Astrocyte (in vitro differentiated cells and primary cell): ENCODE measurements around the gene AKAP13. TPM values are rescaled to one million over a fixed set of nuclear protein-coding genes. Genes with fewer than 3 reads are reported as not detected.
A peak's percentile ranks its signal among the peaks of the same experiment; 100 is the strongest.

ENCODE experiments used
- DNase-seq: peaks from one replicate; pipeline ENCODE4 v3.0.0-alpha.2; 2010; ENCODE audit warnings: low read depth
- FAIRE-seq: peaks from 2 replicates; lab custom pipeline; 2011; peaks lifted over from hg19 to GRCh38; lab: Jason Lieb, UNC
- H2AFZ ChIP-seq: 2 replicates; pipeline ENCODE4 v1.6.0; 2012; ENCODE audit warnings: low read depth, low read length, inconsistent platforms
- H3K27ac ChIP-seq: 2 replicates; pipeline ENCODE4 v1.5.1; 2011; ENCODE audit warnings: low read depth, low read length, inconsistent platforms
- H3K27me3 ChIP-seq: 2 replicates; pipeline ENCODE4 v1.6.0; 2011; ENCODE audit warnings: low read length, inconsistent platforms; ENCODE audit not compliant: insufficient read depth
- H3K36me3 ChIP-seq: 2 replicates; pipeline ENCODE4 v1.5.1; 2011; ENCODE audit warnings: low read length, inconsistent platforms; ENCODE audit not compliant: insufficient read depth
- H3K4me1 ChIP-seq: 2 replicates; pipeline ENCODE4 v1.5.1; 2011; ENCODE audit warnings: low read length, inconsistent platforms; ENCODE audit not compliant: insufficient read depth
- H3K4me2 ChIP-seq: 2 replicates; pipeline ENCODE4 v1.6.0; 2012; ENCODE audit warnings: low read length, inconsistent platforms
- H3K4me3 ChIP-seq: 2 replicates; pipeline ENCODE4 v1.5.1; 2011; ENCODE audit warnings: low read depth, mild to moderate bottlenecking, low read length, inconsistent platforms; ENCODE audit not compliant: insufficient read depth
- H3K79me2 ChIP-seq: 2 replicates; pipeline ENCODE4 v1.6.0; 2012; ENCODE audit warnings: mild to moderate bottlenecking, low read length, inconsistent platforms; ENCODE audit not compliant: insufficient read depth
- H3K9ac ChIP-seq: 2 replicates; pipeline ENCODE4 v1.6.0; 2012; ENCODE audit warnings: mild to moderate bottlenecking, low read length, inconsistent platforms
- H3K9me3 ChIP-seq: 2 replicates; pipeline ENCODE4 v1.5.1; 2012; ENCODE audit warnings: low read depth, mild to moderate bottlenecking, low read length, inconsistent platforms; ENCODE audit not compliant: insufficient read depth
- H4K20me1 ChIP-seq: 2 replicates; pipeline ENCODE4 v1.6.0; 2012; ENCODE audit warnings: low read length, inconsistent platforms; ENCODE audit not compliant: insufficient read depth
- H3K27ac Mint-ChIP-seq: one replicate; pipeline ENCODE4 v1.8.0; 2021; ENCODE audit warnings: mild to moderate bottlenecking, mixed read lengths; ENCODE audit not compliant: unreplicated experiment
- H3K27me3 Mint-ChIP-seq: one replicate; pipeline ENCODE4 v1.8.0; 2021; ENCODE audit warnings: low read depth, mixed read lengths; ENCODE audit not compliant: unreplicated experiment
- H3K36me3 Mint-ChIP-seq: one replicate; pipeline ENCODE4 v1.8.0; 2021; ENCODE audit warnings: low read depth, mixed read lengths; ENCODE audit not compliant: unreplicated experiment
- H3K4me1 Mint-ChIP-seq: one replicate; pipeline ENCODE4 v1.8.0; 2021; ENCODE audit warnings: low read depth, mixed read lengths; ENCODE audit not compliant: unreplicated experiment
- H3K4me3 Mint-ChIP-seq: one replicate; pipeline ENCODE4 v1.8.0; 2021; ENCODE audit warnings: mild to moderate bottlenecking, moderate library complexity, mixed read lengths; ENCODE audit not compliant: unreplicated experiment
- H3K9me3 Mint-ChIP-seq: one replicate; pipeline ENCODE4 v1.8.0; 2021; ENCODE audit warnings: mild to moderate bottlenecking, mixed read lengths; ENCODE audit not compliant: unreplicated experiment
- CTCF ChIP-seq: IDR thresholded peaks from 2 replicates; pipeline ENCODE4 v1.5.1; 2011; ENCODE audit warnings: low read depth, mild to moderate bottlenecking, inconsistent platforms, low read length, moderate library complexity; ENCODE audit not compliant: insufficient read depth
- EZH2 ChIP-seq: IDR thresholded peaks from 2 replicates; pipeline ENCODE4 v1.6.1; 2012; ENCODE audit warnings: mild to moderate bottlenecking, low read length, inconsistent platforms; ENCODE audit not compliant: insufficient read depth
- total RNA-seq: library from RNA; stranded (reverse); gene quantifications from 2 replicates; pipeline ENCODE4 v1.2.1, GENCODE V29; 2021

The AKAP13 gene
- total RNA-seq, 1 donor from 2014 or later, result 98.2 TPM

- no peak overlapping the region for H3K4me3 Mint-ChIP-seq
- FAIRE-seq (no peak), DNase-seq (peak; percentile 41)
- no peaks in the 10 kb centered on the region for H3K4me1 ChIP-seq
- H3K9me3 Mint-ChIP-seq, result no peaks in the 10 kb centered on the region
- no peaks in the 10 kb centered on the region for H3K27me3 ChIP-seq
- no peak overlapping the region for H3K4me2 ChIP-seq
- H2AFZ ChIP-seq, result no peak overlapping the region
- no peak overlapping the region for H3K27ac ChIP-seq
- H3K36me3 Mint-ChIP-seq, result no peaks in the 10 kb centered on the region
- peaks cover 80% of the 10 kb centered on the region for H4K20me1 ChIP-seq
- no peaks in the 10 kb centered on the region for H3K27me3 Mint-ChIP-seq
- H3K79me2 ChIP-seq, result peaks cover 82% of the 10 kb centered on the region
- H3K36me3 ChIP-seq, result no peaks in the 10 kb centered on the region
- peaks cover 25% of the 10 kb centered on the region for H3K4me1 Mint-ChIP-seq
- H3K9ac ChIP-seq, result no peak overlapping the region
- H3K4me3 ChIP-seq, result no peak overlapping the region
- no peak for TF ChIP-seq EZH2
- peak; percentile 71 for TF ChIP-seq CTCF
- H3K27ac Mint-ChIP-seq, result peak overlapping the region; percentile 4
- no peaks in the 10 kb centered on the region for H3K9me3 ChIP-seq
Measured at GRCh38 chr15:85504749-85505676, 124.6 kb downstream of the AKAP13 start.

GRCh38 chr15:85507114-85507513 is 126.7 kb downstream of the AKAP13 start:
- H3K27me3 ChIP-seq, result no peaks in the 10 kb centered on the region
- no peak overlapping the region for H3K4me3 ChIP-seq
- H3K79me2 ChIP-seq, result peaks cover 82% of the 10 kb centered on the region
- TF ChIP-seq EZH2 (no peak), CTCF (no peak)
- H4K20me1 ChIP-seq, result peaks cover 77% of the 10 kb centered on the region
- H3K4me1 ChIP-seq, result no peaks in the 10 kb centered on the region
- H3K4me2 ChIP-seq, result no peak overlapping the region
- no peak overlapping the region for H3K4me3 Mint-ChIP-seq
- no peaks in the 10 kb centered on the region for H3K36me3 ChIP-seq
- DNase-seq (no peak), FAIRE-seq (no peak)
- no peaks in the 10 kb centered on the region for H3K9me3 Mint-ChIP-seq
- no peaks in the 10 kb centered on the region for H3K27me3 Mint-ChIP-seq
- H3K27ac Mint-ChIP-seq, result no peak overlapping the region
- H3K27ac ChIP-seq, result no peak overlapping the region
- no peak overlapping the region for H2AFZ ChIP-seq
- no peak overlapping the region for H3K9ac ChIP-seq
- H3K36me3 Mint-ChIP-seq, result no peaks in the 10 kb centered on the region
- H3K4me1 Mint-ChIP-seq, result peaks cover 11% of the 10 kb centered on the region
- no peaks in the 10 kb centered on the region for H3K9me3 ChIP-seq

GRCh38 chr15:85509973-85510372 is 129.6 kb downstream of the AKAP13 start:
- Mint-ChIP-seq H3K27me3 (no peaks in the 10 kb centered on the region), H3K4me1 (peaks cover 4% of the 10 kb centered on the region), H3K9me3 (no peaks in the 10 kb centered on the region), H3K27ac (no peak overlapping the region), H3K36me3 (no peaks in the 10 kb centered on the region), H3K4me3 (no peak overlapping the region)
- TF ChIP-seq CTCF (no peak), EZH2 (no peak)
- no peak for FAIRE-seq
- no peak overlapping the region for H2AFZ ChIP-seq
- no peak overlapping the region for H3K27ac ChIP-seq
- no peak overlapping the region for H3K9ac ChIP-seq
- H4K20me1 ChIP-seq, result peaks cover 77% of the 10 kb centered on the region
- H3K4me3 ChIP-seq, result no peak overlapping the region
- DNase-seq, result no peak
- peaks cover 85% of the 10 kb centered on the region for H3K79me2 ChIP-seq
- H3K27me3 ChIP-seq, result no peaks in the 10 kb centered on the region
- no peaks in the 10 kb centered on the region for H3K4me1 ChIP-seq
- H3K4me2 ChIP-seq, result no peak overlapping the region
- H3K36me3 ChIP-seq, result no peaks in the 10 kb centered on the region
- no peaks in the 10 kb centered on the region for H3K9me3 ChIP-seq
